ENCODE data around the gene PNMA8B.

DNA sequence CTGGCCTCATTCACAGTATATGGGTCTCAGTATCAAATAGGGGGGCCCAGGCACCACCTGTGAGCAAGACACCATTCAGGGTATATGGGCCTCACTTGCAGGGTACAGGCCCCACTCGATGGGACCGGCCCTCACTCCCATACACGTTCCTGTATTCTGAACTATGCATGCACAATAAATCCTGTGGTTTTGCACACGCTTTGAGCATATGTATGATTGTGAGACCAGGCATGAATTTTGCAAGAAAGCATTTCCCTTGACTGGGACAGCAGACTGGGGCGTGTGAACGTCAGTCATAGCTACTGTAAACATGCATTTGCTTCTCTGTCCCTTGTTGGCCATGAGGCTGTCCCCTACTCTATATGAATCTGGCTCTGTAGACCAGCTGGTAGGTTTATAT lies 637 bp upstream of the PNMA8B start:
- TF ChIP-seq, protein P1, sequence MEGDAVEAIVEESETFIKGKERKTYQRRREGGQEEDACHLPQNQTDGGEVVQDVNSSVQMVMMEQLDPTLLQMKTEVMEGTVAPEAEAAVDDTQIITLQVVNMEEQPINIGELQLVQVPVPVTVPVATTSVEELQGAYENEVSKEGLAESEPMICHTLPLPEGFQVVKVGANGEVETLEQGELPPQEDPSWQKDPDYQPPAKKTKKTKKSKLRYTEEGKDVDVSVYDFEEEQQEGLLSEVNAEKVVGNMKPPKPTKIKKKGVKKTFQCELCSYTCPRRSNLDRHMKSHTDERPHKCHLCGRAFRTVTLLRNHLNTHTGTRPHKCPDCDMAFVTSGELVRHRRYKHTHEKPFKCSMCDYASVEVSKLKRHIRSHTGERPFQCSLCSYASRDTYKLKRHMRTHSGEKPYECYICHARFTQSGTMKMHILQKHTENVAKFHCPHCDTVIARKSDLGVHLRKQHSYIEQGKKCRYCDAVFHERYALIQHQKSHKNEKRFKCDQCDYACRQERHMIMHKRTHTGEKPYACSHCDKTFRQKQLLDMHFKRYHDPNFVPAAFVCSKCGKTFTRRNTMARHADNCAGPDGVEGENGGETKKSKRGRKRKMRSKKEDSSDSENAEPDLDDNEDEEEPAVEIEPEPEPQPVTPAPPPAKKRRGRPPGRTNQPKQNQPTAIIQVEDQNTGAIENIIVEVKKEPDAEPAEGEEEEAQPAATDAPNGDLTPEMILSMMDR (IDR thresholded peaks at IDR 0.05; ENCODE audit: low read length): no peak
- TF ChIP-seq EZH2 (optimal IDR thresholded peaks at IDR 0.05; ENCODE audit: low read depth, low read length) (no peak), EZH2phosphoT487 (IDR thresholded peaks at IDR 0.05; ENCODE audit: low read length) (no peak)

Data from MM.1S (cell line).